Body of pancreas (tissue), 4 donors: ENCODE results near the gene OAF. TPM values are rescaled to one million over a fixed set of nuclear protein-coding genes. Genes with fewer than 3 reads are reported as not detected.

ENCODE experiments used
- ATAC-seq: fragments of 150-250 bp; one replicate; pipeline ENCODE4 v1.9.1; 2016
- DNase-seq, 4 donors: peaks; one replicate each; pipeline ENCODE4 v3.0.0-alpha.2; 2019
- H3K27ac ChIP-seq, 4 donors: fragments of 200-600 bp; sonication (generic); 1 replicate in 3 of 4; 2 replicates in 1 of 4; pipeline versions ENCODE4 v1.5.1 to v1.6.1; 2016 to 2019; ENCODE audit warnings: mild to moderate bottlenecking in 1 of 4, mixed read lengths in 1 of 4, moderate library complexity in 1 of 4
- H3K27me3 ChIP-seq, 2 donors: fragments of 200-600 bp; sonication (generic); one replicate each; pipeline ENCODE4 v1.6.0; 2016; ENCODE audit warnings: mild to moderate bottlenecking in 1 of 2
- H3K36me3 ChIP-seq, 2 donors: fragments of 200-600 bp; sonication (generic); replicated peaks in 1 of 2; 2 replicates each; pipeline ENCODE4 v1.5.1; 2016; ENCODE audit warnings: low read depth in 2 of 2; ENCODE audit not compliant: insufficient read depth in 1 of 2
- H3K4me1 ChIP-seq: fragments of 200-600 bp; sonication (generic); one replicate; pipeline ENCODE4 v1.6.0; 2016
- H3K4me3 ChIP-seq, 2 donors: fragments of 200-600 bp; sonication (generic); 1 replicate in 1 of 2; 2 replicates in 1 of 2; pipeline ENCODE4 v1.5.1; 2016 to 2019
- H3K9me3 ChIP-seq, 3 donors: fragments of 200-600 bp; sonication (generic); 1 replicate in 2 of 3; 2 replicates in 1 of 3; pipeline ENCODE4 v1.5.1; 2016
- POLR2A ChIP-seq, 3 donors: fragments of 450-650 bp; IDR thresholded peaks; one replicate each; pipeline ENCODE4 v1.6.1; 2016; ENCODE audit warnings: antibody characterized with exemption in 3 of 3, mild to moderate bottlenecking in 2 of 3
- WGBS, 2 donors: methylation state at CpG; one replicate each; pipeline ENCODE4 v1.1.5; 2017; 5-methylcytosine and 5-hydroxymethylcytosine counted together
- intact Hi-C: fragments of 100-400 bp; cut with DNase I; formaldehyde crosslinking; loops from one replicate; pipeline ENCODE4 v1.15.1; 2023
- total RNA-seq, 2 donors: library from RNA; depleted of rRNA; stranded (reverse); fragments of >200 nt; gene quantifications; one replicate each; pipeline ENCODE4 v1.1.0, GENCODE V29; 2016
- TF ChIP-seq, protein P1 (sequence below), 7 experiments: fragments of 450-650 bp in 4 of 7; fragments of 200-600 bp in 3 of 7; sonication (generic) in 3 of 7; IDR thresholded peaks; one replicate each; pipeline ENCODE4 v1.5.1; 2016 to 2019; ENCODE audit warnings: antibody characterized with exemption in 7 of 7

OAF gene
- total RNA-seq, 2 donors from 2014 or later = 53.7 to 67.7 TPM

DNA sequence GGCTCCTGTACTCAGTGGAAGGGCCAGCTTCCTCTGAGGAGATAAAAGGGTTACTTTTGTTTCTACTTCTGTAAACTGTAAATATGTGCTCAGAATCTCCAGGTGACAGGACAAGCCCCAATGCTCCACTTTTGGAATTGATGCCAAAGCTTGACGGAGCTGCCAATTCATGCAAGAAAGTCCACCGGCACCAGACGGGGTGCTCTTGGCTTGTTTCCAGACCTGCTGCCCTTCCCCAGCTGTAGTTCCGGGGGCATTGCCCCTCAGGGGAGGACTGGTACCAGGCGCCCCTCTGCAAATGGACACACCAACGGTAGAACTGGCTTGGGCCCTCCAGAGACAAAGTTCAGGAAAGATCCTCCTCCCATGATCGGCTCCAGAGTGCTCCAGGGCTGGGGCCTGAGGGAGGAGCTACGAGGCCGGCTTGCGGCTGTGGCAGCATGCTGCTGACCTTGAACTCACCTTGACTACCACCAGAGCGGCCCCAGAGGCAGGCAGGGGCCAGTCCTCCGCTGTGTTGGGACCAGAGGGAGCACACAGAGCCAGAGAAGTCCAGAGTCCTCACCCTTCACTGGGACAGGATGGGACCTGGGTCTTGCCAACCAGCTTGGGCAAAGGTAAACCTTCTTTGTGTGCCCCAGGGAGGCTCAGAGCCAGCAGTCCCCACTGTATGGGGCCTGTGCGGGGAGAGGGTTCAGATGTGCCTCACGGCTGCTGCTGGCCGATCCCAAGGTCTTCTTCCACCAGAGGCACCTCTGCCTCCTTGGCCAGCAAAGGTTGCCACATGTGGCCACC is 17.8 kb upstream of the OAF start:
- ATAC-seq (peak; percentile 64), DNase-seq (peak in 2 of 4 donors; percentile 50 to 51)
- H3K4me1 ChIP-seq = peaks cover 27% of the 10 kb centered on the region
- no peaks in the 10 kb centered on the region for H3K36me3 ChIP-seq
- H3K27ac ChIP-seq = peak overlapping the region in 2 of 4 donors; percentile 6 to 10
- H3K27me3 ChIP-seq = no peaks in the 10 kb centered on the region
- TF ChIP-seq, protein P1, sequence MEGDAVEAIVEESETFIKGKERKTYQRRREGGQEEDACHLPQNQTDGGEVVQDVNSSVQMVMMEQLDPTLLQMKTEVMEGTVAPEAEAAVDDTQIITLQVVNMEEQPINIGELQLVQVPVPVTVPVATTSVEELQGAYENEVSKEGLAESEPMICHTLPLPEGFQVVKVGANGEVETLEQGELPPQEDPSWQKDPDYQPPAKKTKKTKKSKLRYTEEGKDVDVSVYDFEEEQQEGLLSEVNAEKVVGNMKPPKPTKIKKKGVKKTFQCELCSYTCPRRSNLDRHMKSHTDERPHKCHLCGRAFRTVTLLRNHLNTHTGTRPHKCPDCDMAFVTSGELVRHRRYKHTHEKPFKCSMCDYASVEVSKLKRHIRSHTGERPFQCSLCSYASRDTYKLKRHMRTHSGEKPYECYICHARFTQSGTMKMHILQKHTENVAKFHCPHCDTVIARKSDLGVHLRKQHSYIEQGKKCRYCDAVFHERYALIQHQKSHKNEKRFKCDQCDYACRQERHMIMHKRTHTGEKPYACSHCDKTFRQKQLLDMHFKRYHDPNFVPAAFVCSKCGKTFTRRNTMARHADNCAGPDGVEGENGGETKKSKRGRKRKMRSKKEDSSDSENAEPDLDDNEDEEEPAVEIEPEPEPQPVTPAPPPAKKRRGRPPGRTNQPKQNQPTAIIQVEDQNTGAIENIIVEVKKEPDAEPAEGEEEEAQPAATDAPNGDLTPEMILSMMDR (IDR thresholded peaks at IDR 0.05) = no peak
- TF ChIP-seq POLR2A (IDR thresholded peaks at IDR 0.05) = no peak
- no peaks in the 10 kb centered on the region for H3K9me3 ChIP-seq
- 10 to 24% methylated on average over 4 to 15 of the region's 15 CpGs for whole genome bisulfite sequencing, 2 donors
- intact Hi-C loops = no loop called here
- H3K4me3 ChIP-seq = no peak overlapping the region

DNA sequence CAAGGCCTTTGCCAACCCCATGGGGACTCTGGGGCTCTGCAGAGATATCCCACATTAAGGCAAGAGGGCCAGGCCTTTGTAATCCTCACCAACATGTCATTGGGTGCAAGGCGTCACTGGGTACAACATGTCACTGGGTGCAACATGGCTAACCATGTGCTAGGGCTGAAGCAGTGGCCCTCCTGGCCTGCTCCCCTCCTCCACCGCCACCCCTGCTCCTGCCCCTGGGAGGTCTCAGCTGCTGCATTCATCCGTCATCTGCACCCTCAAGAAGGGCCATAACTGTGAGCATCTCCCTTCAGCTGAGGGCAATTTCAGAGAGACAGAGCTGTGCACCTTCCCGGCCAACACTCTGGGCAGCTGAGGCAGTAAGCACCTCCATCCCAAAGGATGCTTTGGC is 16.7 kb upstream of the OAF start:
- H3K27ac ChIP-seq = no peak overlapping the region
- WGBS, 2 donors = 93 to 100% methylated on average over 3 to 4 of the region's 4 CpGs
- H3K27me3 ChIP-seq = no peaks in the 10 kb centered on the region
- H3K9me3 ChIP-seq = no peaks in the 10 kb centered on the region
- TF ChIP-seq, protein P1 (IDR thresholded peaks at IDR 0.05) = no peak
- TF ChIP-seq POLR2A (IDR thresholded peaks at IDR 0.05) = no peak
- ATAC-seq (no peak), DNase-seq (no peak)
- no peak overlapping the region for H3K4me3 ChIP-seq
- no peaks in the 10 kb centered on the region for H3K36me3 ChIP-seq
- intact Hi-C loops = no loop called here
- H3K4me1 ChIP-seq = peaks cover 16% of the 10 kb centered on the region

GRCh38 chr11:120195601-120196320 is 15.1 kb upstream of the OAF start:
- intact Hi-C loops = no loop called here
- Histone ChIP-seq H3K9me3 (no peaks in the 10 kb centered on the region), H3K36me3 (no peaks in the 10 kb centered on the region), H3K27me3 (no peaks in the 10 kb centered on the region), H3K4me1 (peaks cover 14% of the 10 kb centered on the region), H3K27ac (no peak overlapping the region), H3K4me3 (no peak overlapping the region)
- no peak for DNase-seq
- WGBS, 2 donors = 82 to 85% methylated on average over 13 of the region's 13 CpGs
- TF ChIP-seq, protein P1 (IDR thresholded peaks at IDR 0.05) = no peak
- TF ChIP-seq POLR2A (IDR thresholded peaks at IDR 0.05) = no peak
- no peak for ATAC-seq

DNA sequence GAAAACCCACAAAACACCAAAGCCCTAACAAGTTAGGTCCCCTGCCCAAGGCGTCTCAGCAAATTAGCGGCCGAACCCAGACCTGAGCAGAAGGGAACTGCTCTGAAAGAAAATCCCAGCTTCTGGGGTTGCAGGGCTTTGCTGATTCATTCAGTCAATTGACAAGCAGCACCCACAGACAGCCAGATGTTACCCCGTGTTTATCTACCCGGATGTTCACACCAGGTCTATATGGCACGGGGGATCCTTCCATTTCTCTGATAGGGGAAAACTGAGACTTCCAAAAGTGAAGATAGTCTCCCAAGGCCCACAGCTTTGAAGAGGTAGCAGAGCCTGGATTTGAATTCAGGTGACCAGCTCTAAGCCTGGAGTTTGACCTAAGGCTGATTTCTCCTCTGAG is 14.0 kb upstream of the OAF start:
- DNase-seq (no peak), ATAC-seq (no peak)
- H3K4me1 ChIP-seq = peaks cover 14% of the 10 kb centered on the region

More for the DNA sequence above, 14.0 kb upstream of the OAF start:
- Histone ChIP-seq H3K4me3 (no peak overlapping the region), H3K9me3 (no peaks in the 10 kb centered on the region), H3K36me3 (no peaks in the 10 kb centered on the region), H3K27me3 (no peaks in the 10 kb centered on the region), H3K27ac (no peak overlapping the region)
- 67 to 83% methylated on average over 6 of the region's 6 CpGs for WGBS, 2 donors
- TF ChIP-seq, protein P1 (IDR thresholded peaks at IDR 0.05) = no peak
- no peak for TF ChIP-seq POLR2A (IDR thresholded peaks at IDR 0.05)
- intact Hi-C loops = no loop called here
